Fibroblast of the aortic adventitia (primary cell): ENCODE measurements around the gene NAV2. TPM values are rescaled to one million over a fixed set of nuclear protein-coding genes. Genes with fewer than 3 reads are reported as not detected.
A peak's percentile ranks its signal among the peaks of the same experiment; 100 is the strongest.

Experiments
- DNase-seq: peaks from one replicate; pipeline ENCODE4 v3.0.0-alpha.2; 2010; ENCODE audit warnings: low read depth
- H3K4me3 ChIP-seq: 2 replicates; pipeline ENCODE4 v1.5.1; 2011; ENCODE audit warnings: low read depth, mild to moderate bottlenecking, control low read depth, low read length, moderate library complexity
- total RNA-seq: library from RNA; depleted of rRNA; stranded (reverse); fragments of >200 nt; gene quantifications from 2 replicates; pipeline ENCODE4 v1.2.3, GENCODE V29; 2012; ENCODE audit warnings: low replicate concordance
- TF ChIP-seq, protein P1 (sequence below): IDR thresholded peaks from 2 replicates; pipeline ENCODE4 v1.5.1; 2011; ENCODE audit warnings: mild to moderate bottlenecking, low read length, control low read depth, inconsistent platforms; ENCODE audit not compliant: insufficient read depth

NAV2 gene
- total RNA-seq, 1 donor: 44.6 TPM

DNA sequence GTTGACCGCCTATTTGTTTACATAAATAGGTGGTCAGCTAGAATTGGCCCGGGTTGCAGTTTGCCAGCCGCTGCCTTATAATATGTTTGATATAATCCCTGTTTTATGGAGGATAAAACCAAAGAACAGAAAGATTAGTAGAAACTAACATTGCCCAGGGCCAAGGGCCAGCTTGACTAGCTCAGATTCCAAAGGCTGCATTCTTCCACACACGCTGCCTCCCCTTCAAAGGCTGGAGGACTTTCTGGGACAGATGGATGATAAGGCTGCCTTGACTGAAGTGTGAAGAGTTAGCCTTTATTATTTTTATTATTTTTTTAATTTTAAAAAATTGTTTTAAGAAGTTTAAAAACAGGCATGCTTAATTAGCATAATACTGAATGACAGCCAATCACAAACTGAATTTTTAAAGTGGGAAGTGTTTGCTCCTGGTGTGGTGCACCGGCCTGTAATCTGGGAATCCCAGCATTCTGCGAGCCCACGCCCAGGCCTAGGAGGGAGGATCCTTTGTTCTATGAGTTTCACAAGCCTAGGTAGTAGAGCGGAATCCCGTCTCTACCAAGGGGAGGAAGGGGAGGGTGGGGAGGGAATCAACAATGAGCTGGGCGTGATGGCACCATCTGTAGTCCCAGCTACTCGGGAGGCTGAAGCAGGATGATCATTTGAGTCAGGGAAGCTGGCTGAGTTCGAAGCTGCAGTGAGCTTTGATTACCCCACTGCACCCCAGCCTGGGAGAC lies 114.9 kb downstream of the NAV2 start:
- TF ChIP-seq, protein P1, sequence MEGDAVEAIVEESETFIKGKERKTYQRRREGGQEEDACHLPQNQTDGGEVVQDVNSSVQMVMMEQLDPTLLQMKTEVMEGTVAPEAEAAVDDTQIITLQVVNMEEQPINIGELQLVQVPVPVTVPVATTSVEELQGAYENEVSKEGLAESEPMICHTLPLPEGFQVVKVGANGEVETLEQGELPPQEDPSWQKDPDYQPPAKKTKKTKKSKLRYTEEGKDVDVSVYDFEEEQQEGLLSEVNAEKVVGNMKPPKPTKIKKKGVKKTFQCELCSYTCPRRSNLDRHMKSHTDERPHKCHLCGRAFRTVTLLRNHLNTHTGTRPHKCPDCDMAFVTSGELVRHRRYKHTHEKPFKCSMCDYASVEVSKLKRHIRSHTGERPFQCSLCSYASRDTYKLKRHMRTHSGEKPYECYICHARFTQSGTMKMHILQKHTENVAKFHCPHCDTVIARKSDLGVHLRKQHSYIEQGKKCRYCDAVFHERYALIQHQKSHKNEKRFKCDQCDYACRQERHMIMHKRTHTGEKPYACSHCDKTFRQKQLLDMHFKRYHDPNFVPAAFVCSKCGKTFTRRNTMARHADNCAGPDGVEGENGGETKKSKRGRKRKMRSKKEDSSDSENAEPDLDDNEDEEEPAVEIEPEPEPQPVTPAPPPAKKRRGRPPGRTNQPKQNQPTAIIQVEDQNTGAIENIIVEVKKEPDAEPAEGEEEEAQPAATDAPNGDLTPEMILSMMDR: no peak
- no peak overlapping the region for H3K4me3 ChIP-seq
- peak; percentile 15 for DNase-seq

DNA sequence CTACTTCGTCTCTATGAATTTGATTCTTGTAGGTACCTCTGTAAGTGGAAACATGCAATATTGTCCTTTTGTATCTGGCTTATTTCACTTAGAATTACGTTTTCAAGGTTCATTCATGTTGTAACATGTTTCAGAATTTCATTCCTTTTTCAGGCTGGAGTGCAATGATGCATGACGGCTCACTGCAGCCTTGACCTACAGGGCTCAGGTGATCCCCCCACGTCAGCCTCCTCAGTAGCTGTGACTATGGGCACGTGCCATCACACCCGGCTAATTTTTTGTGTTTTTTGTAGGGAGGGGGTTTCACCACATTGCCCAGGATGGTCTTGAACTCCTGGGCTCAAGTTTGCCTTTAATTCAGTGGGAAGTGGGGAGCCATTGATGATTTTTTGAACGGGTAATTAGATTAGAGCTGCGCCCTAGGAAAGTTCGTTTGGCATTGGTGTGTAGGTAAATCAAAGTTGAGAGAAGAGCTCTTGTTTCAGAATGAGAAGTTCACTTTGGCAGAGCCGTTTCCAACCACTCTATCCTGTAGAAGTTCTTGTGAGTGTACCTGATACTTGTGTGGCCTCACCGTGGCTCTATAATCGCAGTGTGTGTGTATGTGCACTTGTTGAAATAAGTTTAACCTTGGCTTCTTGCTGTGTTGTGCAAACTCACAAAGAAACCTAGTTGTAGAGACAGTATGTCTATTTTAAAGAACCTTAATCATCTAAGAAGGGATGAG lies 115.9 kb downstream of the NAV2 start:
- no peak for DNase-seq
- H3K4me3 ChIP-seq: no peak overlapping the region
- TF ChIP-seq, protein P1: no peak

DNA sequence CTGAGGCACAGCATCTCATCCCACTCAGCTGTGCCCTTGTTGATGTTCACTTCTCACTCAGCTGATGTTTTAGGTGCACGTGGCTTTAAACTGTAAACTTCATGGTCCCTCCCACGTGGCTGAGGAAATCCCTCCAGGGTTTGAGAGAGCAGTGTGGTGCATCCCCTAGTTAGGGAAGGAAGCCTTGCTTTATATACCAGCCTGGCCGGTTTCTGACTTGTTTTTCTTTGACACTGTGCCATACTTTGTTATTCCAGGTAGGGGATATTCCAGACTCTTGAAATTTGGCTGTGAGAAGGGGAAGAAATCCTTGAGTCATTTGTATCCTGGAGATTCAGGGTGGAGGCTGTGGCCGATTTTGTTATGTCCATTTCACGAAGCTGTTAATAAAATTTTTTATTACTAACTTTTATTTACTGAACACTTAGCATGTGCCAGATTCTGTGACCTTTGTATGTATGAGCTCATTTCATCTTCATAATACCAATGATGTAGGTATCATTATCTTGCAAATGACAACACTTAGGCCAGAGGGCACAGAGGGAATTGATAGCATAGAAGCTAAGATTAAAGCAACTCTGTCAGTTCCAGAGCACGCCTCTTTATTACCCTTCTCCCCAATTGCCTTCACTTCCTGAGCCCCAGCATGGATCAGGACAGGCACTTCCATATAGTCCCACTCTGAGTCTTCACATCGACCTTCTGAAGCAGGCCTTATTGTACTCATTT lies 116.6 kb downstream of the NAV2 start:
- TF ChIP-seq, protein P1: no peak
- DNase-seq: no peak
- H3K4me3 ChIP-seq: no peak overlapping the region

DNA sequence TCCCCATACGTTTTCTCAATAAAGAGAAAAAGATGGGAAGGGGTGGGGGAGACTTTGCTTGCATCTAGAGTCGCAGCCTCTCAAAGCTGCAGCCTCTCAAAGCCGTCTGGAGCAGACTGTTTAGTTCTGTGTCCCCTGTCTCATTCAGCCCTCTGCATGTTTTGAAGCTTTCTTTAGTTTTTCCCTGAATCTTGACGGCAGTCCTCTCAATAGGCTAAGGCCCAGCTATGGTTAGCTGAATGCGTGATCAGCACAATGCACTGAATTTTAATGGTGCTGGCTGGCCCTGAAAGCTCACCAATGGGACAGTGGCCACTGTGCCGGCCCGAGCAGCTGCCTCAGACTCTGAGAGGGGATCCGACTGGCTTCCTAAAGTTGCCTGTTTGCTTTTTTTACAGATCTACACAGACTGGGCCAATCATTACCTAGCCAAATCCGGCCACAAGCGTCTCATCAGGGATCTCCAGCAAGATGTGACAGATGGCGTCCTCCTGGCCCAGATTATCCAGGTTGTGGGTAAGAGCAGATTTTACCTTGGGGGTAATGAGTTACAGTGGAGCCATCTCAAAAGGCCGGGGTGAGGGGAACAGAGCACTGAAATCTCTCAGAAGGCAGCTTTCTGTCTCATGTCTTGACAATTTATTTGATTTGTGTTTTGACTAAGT lies 119.6 kb downstream of the NAV2 start:
- TF ChIP-seq, protein P1: no peak
- H3K4me3 ChIP-seq: no peak overlapping the region

DNA sequence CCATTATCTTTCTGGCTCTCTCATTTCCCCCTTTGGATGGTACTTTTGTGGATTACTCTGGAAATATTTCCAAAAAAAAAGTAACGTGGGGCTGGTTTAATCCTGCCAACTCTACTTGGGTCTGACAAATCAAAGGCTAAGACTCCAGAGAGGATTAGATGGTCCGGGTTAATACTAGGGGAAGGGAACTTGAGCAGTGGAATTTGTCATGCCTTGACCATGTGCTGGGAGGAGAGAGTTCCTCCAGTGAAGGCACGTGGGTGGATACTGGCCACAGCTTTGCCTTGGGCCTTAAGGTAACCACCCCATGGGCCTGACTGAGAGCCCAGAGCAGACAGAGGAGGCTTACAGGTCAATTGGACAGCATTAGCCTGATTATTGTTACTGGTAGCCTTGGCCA lies 120.3 kb downstream of the NAV2 start:
- TF ChIP-seq, protein P1: no peak
- H3K4me3 ChIP-seq: no peak overlapping the region

More for the DNA sequence above, 119.6 kb downstream of the NAV2 start:
- no peak for DNase-seq

DNA sequence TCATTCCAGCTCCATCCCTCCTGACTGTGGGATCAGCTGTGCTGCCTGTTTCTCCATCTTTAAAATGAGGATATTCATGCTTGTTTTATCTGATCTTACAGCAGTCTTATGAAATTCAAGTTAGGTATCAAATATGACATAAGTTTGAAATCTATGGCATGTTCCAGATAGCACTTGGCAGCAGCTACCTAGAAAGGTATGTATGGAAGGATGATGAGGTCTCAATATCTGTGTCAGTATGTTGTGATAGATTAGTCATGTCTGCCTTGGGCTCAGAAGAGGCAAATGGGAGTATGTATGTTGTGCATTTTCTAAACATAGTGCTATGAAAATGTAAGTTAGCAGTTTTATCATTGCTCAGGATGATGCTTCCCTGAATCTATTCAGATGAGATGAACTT lies 122.1 kb downstream of the NAV2 start:
- peak; percentile 32 for DNase-seq
- TF ChIP-seq, protein P1: no peak
- H3K4me3 ChIP-seq: no peak overlapping the region

More for the DNA sequence above, 120.3 kb downstream of the NAV2 start:
- DNase-seq: no peak
